GM21390 (cell line): ENCODE data around the gene HOXC11.

ENCODE experiments used
- ATAC-seq: cut with Tn5 transposase; IDR thresholded peaks from one replicate; pipeline ENCODE4 v1.9.1; 2021; ENCODE audit not compliant: unreplicated experiment

The HOXC11 gene

DNA sequence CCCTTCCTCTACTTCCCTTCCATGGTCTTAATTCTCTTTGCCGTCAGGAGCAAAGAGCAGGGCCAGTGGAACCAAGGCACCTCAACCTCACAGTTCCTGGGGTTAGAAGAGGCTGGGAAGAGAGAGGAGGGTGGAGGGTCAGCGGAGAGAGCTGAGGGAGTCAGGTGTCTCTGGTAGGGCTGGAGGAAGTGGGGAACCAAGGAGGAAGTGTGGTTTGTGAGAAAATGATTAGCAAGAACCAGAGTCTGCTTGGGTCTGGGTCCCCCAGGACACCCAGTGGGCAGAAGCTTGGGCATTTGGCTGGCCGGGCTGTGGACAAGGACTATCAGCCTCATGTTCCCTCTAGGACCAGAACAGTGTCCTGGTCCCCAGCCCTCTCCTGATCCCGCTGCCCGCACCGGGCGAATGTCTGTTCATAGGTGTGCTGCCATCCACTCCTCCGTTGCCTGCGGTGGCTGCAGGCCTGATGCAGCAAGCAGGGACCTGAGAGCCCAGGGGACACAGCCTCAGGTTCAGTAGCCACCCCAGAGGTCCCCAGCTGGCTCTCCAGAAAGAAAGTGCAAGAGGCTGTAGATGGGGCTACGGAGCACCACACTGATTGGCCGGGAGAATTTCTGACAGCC, 15.9 kb upstream of the HOXC11 start:
- no peak for ATAC-seq

DNA sequence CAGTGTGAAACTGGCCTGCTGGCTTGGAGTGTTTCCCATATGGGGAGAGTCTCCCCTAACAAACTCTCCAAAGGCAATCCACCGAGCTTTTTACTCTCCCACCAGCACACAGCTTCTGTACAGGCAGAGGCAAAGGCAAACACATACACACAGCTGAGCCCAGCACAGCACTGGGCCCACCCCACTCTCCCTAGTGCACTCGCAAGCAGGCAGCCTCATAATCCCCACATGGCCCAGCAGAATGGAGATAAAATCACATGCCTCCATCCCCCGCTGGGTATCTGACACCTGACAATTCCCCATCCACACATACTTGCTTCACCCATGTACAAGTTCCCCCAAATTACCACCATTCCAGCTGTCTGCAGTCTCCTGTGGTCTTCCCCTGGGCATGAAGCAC, 14.8 kb upstream of the HOXC11 start:
- ATAC-seq: no peak

- ATAC-seq: no peak
Measured at GRCh38 chr12:53959314-53959713, 13.6 kb upstream of the HOXC11 start.

DNA sequence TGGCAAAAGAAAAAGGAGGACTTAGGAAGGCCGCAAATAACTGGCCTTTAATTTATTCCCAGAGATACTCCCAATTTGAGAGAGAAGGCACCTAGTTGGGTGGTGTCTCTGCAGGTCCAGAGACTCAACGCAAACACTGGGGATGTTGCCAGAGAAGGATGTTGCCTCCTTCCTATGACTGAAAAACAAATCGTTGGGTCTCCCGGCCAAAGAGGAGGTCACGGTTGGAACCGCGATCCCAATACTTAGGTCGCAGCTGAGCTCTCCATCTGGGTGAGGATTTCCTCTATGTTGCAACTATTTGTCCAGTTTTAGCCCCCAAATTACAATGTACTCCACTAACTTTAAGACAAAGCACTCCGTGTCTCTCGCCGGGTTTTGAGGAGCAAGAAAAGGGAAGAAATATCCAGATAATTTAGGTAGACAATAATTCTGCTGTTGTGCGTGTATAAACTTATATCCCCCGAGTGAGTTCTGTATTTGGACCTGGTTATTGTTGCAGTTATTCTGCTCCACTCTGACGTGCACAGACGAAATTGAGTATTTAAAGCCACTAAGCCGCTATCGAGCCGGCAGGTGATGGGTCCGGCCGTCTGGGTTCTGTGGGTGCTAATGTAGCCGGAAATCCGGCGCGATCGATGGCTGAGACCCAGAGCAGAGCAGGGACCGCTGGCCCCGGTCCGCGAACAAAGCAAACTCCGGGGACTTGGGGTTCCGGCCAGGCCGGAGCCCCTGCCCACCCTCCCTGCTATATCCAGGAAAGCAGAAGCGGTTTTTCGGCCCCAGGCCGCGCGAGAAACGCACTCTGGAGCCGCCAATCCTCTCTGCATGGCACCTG, 12.5 kb upstream of the HOXC11 start:
- ATAC-seq: no peak

DNA sequence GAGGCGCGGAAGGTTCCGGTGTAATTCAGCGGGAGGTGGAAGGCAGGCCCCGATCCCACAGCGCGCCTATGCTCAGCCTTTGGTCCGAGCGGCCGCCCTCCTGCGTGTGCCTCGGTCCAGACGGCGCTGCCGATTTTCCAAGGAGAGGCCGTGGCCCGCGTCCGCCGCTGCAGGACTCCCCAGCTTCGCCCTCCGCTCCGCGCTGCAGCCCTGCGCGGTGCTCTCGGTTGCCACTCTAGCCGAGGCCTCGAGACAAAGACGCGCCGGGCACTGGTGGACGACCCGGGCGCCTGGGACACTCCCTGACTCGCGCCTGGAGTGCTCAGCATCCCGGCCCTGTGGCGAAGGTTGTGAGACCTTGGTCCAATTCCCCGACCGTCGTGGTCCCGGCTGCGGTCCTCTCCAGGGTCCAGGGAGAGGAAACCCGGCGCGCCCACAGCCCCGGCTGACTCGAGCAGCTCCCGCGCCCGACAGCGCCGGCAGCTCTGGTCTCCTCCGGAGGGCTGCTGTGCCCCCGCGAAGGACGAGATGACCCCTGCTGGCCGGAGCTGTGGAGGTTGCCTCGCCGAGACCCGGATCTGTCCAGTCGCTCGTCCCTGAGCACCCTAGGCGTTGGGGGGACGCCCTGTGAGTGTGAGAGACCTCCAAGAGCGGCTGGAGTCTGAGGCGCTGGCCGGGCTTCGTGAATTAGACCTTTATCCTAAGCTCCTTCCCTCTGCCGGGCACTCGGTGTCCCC, 11.7 kb upstream of the HOXC11 start:
- no peak for ATAC-seq

DNA sequence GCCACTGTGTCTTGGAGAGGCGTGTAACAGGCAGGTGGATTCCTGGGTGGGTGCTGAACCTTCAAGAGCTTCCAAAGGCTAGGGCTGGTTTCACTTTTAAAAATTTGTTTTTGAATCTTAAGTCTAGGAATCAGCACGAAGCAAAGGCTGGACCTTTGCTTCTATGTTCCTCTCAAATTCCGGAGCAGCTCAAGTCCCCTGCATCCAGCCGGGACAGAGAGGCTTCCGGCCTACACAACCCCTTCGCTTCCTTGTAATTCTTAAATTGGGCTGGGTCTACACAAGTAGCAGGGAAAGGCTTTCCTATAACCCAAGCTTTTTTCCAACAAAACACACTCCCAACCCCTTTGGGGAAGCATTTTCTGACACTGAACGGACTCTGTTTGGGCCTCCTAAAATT, 9.9 kb upstream of the HOXC11 start:
- ATAC-seq: no peak

DNA sequence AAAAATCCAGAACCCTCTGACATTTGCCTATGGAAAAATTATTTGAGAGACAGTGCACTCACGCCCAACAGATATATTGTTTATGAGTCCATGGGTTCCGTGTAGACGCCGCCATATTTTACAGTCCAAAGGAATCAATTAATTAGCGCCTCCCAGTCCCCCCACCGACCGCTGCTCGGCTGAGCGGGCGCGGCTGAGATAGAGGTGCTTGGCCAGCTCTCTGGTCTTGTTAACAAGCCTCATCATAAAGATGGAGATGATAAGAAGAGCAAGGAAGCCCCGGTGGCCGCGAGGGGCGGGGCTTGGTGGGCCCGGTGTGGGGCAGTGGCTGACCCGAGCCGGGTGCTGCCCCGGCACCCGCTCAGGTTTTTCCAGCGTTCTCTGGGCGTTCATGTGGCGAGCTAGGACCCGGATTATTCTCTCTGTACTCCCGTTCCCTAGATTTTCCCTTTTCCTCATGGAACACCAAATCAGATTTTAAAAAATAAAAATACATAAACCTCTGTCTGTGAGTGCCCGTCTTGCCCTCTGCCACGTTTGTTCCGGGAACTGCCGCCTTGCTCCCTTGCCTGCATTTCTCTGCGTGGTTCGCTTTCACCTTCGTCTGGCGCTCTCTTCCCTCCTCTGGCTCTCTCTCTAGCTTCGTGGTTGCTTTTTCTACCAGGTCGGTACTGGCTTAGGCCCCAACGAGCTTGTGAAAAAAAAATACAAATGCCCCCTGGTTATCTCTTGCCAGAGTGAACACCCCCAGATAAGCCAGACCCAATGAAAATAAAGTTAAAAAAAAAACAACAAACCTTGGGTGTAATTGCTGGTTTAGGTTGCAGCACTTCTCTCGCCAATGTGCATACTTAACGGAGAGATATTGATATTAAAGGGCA, 9.3 kb upstream of the HOXC11 start:
- ATAC-seq: no peak

DNA sequence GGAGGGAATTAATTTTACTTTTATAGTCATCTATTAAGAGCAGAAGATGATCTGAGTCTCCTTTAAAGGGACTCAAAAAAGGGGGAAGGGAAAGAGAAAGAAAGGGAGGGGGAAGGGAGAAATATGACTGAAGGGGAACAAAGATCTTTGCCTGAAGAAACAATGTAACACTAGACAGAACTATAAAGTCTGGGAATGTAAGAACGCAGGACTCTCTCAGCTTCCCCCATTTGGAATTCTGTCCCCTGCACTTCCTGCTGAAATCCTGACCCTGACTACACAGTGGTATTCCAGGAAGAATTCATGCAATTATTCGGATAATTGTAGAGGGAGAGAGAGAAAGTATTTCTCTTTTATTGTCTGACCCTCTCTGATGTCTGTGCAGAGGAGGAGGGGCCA, 8.6 kb upstream of the HOXC11 start:
- no peak for ATAC-seq

DNA sequence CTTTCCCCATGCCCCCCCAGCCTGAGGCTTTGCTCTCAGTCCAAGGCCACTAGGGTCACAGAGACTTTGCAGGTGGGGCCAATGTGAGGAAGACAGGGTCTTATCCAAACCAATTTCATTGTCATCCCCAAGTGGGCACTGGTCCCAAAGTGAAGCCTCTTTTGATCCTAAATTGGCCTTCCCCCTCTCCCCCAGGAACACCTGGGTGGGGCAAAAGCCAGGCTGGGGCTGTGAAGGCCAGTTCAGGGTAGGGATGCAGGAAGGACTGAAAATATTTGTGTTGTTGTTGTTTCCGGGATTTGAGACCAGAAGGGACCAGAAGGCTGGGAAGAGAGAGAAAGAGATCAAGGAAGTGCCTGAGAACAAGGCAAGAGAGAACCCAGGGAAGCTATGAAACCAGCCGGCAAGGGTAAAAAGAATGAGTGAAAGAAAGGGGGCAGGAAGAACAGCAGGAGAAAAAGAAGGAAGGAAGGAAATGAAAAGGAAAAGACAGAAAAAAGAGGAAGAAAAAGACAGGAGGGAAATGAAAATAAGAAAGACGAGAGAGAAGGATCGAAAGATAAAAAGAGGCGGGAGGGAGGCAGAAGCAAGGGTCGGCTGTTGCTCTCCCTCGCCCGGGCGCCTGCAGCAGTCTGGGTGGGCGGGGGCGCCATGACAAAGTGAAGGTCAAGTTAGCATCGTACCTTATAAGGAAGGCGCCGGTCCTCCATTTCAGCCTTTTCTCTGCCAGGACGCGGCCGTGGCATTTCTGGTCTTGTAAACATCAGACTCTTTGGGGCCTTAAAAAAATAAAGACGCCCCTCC, 7.4 kb upstream of the HOXC11 start:
- no peak for ATAC-seq

DNA sequence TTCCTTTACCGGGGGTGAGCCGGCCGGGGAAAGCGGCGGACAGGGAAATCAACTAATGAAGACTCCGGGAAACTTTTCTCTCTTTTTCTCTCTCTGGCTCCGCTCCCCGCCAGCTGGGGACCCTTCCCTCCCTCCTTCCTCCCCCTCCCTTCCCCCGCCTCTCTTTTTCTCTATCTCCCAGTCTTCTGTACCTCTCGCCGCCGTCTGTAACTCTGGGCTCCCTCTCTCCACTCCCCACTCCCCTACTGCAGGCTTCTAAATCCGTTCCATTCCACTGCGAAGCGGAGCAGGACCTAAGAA, 6.9 kb upstream of the HOXC11 start:
- ATAC-seq: no peak

DNA sequence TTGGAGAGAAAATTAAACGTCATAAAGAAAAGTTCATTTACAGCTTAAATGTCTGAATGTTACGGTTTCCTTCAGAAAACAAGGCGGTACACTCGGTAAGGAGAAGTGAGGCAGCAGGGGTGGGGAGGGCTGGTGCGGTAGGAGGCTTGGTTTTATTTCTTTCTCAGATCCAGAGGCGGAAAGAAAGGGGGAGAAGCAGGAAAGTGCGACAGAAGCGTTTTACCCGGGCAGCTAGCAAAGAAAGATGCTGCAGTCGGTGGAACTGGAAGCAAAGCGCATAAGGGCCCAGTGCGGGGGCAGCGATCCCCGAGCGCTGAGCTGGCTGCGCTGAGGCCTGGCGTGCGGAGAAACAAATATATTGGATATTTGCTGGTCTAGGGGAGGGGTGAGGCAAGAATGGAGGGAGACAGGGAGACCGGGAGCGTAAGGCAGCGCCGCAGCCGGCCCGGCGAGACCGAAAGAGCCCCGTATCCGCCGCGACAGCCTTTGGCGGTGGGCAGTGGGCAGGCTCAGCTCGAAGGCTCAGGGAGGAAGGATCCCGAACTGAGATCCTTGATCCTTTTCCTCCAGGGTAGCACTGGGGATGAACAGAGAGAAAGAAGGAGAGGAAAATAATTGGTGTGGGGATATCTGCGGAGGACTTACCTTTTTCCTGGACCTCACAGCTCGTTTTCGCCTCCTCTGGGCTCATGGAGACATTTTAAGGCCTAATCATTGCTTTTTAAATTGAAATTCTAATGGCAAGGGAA, 6.4 kb upstream of the HOXC11 start:
- ATAC-seq: no peak

DNA sequence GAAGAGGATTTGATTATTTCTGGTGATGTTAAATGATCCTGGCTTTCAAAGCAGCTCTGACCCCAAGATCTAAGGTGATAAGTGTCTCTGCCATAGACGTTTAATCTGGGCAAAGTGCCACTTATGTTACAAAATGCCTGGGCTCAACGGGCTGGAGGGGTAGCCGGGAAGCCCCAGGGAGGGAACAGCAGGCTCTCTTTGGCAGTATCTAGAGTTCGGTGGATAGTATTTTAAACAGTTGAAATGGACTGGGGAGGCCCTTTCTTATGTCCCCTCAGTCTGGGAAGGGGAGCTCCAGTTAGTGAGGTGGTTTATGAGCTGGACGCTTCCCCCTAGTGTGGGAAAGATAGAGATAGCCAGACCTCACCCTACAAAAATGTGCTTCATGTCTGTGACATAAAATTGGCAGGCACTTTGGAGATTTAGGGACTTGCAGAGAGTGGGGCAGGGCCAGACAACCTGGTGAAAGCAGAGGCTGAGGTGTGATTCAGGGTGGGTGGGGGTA, 5.5 kb upstream of the HOXC11 start:
- ATAC-seq: no peak

DNA sequence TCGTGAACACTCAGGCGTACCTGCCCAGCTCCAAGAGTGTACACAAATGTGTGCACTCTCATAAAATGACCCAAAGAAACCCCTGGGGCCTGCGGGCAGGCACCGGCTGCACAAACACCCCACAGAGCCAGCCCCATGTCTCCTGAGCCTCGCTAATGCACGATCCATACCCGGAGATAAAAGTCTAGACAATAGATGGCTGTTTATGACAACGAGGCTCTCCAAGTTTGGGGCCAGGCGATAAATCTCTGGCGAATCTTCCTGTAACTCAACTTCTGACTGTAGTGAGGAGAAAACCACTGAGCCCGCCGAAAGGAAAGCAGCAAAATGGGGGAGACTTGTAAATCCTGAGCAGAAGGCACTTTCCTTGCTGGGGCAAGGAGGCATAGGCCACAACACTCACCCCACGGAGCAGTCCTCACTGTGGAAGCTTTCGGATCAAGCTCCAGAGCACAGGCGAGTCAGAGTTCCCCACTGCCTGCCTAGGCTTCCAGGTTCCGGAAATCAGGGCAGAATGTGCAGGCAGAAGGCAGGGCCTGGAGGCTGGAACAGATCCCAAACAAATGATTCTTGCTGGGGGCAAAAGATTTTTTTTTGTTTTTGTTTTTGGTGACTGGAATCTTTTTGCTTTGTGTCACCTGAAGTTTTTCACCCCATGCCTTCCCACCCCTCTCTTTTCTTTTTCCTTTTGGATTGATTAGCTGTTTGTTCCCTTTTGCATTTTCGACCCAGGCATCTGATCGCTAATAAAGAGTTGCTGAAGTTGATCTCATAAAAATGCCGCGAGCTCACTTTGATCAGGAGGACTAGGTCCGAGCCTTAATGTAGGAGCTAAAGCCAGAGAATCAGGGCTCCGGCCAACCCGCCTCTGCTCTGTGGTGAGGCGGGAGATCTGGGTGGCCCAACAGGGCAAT, 4.5 kb upstream of the HOXC11 start:
- ATAC-seq: no peak

GRCh38 chr12:53969588-53970259, 3.2 kb upstream of the HOXC11 start:
- ATAC-seq: no peak

- ATAC-seq: no peak
Measured at GRCh38 chr12:53970451-53970850, 2.5 kb upstream of the HOXC11 start.

GRCh38 chr12:53971129-53971528, 1.8 kb upstream of the HOXC11 start:
- no peak for ATAC-seq

- ATAC-seq: no peak
Measured at GRCh38 chr12:53971686-53972085, 1.2 kb upstream of the HOXC11 start.

- ATAC-seq: no peak
Measured at GRCh38 chr12:53972152-53972702, 699 bp upstream of the HOXC11 start.
